GM19043 (cell line): Measurements from ENCODE around the gene NTHL1.
"Not testable (repeated sequence)": the region's sequence is repeated elsewhere in the genome, so short reads cannot be mapped to it uniquely, and the experiment has no call there.

Source experiments
- ATAC-seq: cut with Tn5 transposase; IDR thresholded peaks from one replicate; pipeline ENCODE4 v1.9.1; 2021; ENCODE audit warnings: low read depth; ENCODE audit not compliant: unreplicated experiment

The NTHL1 gene

DNA sequence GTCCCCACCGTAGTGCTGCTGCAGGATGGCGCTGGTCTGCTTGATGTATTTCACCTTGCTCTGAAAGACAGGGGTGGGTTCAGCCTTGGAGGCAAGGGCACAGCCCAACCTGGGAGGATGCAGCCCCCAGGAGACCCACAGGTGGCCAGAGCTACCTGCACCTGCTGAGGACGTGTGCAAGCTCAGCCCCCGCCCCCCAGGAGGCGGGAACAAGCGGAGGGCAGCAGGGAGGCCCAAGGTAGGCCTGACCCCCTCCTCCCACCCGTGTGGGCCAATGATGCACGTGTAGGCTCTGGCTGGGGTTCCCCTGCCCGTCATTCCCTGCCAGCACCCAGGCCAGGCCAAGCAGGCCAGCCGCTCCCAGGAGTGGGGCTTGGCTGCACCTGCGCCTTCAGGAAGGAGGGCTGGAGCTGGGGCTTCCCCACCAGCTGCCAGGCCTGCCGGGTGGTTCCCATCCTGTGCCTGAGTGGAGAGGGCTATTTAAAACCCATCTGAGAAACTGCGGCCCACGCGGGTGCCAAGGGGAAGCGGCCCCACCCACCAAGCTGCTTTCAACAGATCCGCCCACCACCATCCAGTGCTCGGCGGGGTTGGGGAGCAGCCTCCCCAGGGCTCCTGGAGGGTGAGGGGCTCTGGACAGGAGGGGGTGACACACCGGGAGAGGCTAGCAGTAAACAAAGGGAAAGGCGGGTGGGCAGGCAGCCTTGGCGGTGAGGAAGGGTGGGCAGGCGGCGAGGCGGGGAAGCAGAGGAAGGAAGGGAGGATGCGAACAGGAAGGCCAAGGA lies 3.8 kb downstream of the NTHL1 start:
- ATAC-seq: no peak

- no peak for ATAC-seq
Measured at GRCh38 chr16:2042986-2043666, 4.5 kb downstream of the NTHL1 start.

DNA sequence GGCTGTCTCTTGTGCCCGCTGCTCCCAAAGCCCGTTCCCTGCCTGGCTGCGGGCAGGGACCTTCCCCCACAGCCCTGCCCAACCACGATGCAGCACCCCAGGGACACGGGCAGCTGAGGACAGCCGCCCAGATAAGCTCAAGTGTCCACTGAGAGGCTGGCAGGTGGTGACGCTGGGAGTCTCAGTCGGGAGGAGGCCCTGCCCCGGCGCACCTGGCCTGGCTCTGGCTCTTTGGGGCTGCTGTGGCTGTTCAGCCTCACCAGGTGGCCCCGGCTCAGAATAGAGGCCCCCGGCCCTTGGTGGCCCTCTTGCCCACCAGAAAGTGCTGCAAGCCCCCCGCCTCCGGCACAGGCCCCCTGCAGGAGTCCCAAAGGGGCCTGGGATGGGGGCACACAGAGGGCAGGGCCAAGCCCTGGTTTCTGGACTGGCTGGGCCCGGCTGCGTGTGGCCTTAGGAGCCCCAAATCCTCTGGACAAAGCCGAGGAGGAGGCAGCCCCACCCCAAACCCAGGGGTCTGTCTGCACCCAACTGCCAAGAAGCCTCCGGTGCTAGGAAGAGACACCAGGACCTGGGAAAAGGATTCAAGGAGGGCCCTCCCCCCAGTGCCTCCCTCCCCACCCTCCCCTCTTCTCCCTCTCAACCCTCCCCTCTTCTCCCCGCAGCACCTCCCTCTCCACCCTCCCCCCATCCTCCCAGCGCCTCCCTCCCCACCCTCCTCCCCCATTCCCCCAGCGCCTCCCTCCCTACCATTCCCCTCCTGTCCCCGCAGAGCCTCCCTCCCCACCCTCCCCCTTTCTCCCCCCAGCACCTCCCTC lies 5.3 kb downstream of the NTHL1 start:
- no peak for ATAC-seq

DNA sequence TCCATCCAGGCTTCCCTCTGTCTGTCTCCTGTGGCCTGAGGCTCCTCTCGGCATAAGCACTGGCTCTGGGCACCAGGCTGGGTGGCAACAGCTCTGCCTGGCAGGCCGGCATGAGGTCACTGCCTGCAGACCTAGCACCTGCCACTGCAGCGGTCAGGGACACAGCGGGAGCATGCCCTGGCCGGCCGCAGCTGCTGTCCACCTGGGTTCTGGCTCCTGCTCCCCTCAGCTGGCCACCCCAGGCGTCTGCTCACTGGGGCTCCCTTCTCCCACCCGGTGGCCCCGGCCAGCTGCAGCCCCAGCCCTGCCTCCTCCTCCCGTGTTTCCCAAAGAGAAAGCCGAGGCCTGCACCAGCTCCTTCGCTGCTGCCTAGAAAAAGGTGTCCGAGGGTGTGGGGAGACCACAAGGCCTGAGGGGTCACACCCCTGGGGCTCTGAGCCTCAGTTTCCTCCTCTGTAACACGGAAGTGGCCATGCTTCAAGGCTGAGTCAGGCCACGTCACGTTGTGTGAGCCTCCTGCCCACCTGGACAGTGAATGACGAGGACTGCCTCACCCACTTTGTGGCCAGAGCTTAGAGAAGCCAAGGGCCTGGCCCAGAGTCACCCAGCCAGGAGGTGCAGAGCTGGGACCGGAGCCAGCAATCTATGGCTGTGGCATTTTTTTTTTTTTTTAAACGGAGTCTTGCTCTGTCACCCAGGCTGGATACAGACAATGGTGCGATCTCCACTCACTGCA lies 6.7 kb downstream of the NTHL1 start:
- no peak for ATAC-seq

DNA sequence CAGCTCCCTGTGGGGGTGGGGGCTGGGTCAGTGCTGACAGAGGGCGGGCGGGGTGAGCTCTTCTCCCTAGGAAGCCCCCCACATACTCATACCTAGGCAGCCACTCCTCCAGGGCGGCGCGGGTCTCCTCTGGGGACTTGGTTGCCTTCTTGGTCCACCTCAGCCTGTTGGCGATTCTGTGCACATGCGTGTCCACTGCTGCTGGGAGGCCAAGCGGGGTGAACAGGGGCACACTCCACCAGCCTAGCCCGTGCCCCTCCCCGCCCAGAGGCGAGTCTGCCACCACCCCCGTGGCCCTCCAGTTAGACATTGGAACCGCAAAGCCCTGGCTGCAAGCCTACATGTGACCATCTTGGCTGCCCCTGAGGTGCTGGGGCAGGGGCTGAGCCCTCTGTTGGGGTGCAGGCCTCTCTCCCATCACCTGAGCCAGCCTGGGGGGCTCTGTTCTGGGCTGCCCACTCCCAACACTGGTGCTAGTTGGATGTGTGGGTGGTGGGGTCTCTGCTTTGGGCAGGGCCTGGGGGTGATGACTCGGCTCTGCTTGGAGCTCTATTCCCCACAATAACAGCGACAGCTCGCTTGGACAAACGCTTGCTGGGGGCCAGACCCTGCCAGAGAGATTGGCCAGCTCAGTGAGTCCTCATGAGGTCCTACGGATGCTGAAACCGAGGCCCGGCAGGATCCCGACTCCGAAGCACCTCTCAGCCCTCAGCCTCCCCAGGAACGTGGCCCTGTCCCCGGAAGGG lies 7.4 kb downstream of the NTHL1 start:
- ATAC-seq: no peak

- ATAC-seq: no peak
Measured at GRCh38 chr16:2039274-2040031, 8.2 kb downstream of the NTHL1 start.

DNA sequence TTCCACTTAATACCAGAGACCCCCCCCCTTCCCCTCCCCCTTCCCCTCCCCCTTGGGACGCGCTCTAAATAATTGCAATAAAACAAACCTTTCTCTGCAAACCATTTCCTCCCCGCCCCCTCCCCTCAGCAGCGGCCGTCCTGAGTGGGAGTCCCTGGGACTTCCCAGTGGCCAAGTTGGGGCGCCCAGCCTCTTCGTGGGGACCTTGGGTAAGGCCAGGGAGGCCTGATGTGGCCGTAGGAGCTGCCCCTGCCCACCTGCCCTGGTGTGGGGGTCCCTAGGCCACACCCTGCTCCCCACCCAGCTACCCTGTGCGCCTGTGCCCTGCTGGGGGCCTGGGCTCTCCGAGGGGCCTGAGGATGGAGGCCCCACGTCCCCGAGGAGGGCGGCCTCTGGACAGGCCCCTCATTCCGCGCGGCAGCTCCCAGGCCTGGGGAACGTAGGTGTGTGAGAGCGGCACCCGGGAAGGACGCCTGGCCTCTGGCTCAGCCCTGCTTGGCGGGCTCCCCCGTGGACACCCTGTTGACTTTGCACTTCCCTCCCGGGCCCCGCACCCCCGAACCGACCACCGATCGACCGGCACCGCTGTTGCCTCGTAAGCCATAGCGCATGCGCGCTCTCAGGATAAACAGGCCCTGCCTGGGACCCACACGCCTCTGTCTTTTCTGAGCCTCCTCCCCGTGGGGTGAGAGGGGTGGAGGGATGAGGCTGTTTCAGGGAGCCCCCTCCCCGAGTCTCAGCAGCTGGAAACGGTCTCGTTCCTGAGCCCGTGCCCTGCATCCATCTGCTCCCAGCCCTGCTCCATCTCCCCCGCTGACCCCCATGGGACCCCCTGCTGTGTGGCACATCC lies 9.0 kb downstream of the NTHL1 start:
- ATAC-seq: no peak

DNA sequence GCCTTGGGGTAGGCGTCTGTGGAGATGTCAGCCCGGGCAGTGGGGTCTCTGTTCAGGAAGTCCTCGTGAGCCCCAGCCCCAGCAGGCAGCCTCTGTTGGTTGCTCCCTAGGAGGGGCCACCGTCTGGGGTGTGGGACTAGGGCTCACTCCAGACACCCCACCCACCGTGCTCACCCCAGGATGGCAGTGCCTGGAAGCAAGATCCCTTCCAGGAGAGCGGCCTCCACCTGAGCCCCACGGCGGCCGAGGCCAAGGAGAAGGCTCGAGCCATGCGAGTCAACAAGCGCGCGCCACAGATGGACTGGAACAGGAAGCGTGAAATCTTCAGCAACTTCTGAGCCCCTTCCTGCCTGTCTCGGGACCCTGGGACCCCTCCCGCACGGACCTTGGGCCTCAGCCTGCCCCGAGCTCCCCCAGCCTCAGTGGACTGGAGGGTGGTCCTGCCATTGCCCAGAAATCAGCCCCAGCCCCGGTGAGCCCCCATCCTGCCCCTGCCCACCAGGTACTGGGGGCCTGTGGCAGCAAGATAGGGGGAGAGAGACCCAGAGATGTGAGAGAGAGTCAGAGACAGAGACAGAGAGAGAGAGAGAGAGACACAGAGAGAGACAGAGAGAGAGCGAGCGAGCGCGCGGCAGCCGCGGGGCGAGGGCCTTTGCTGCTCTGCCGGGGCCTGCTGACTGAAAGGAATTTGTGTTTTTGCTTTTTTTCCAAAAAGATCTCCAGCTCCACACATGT lies 9.8 kb downstream of the NTHL1 start:
- ATAC-seq: no peak

GRCh38 chr16:2037115-2037514 lies 10.5 kb downstream of the NTHL1 start:
- no peak for ATAC-seq

- no peak for ATAC-seq
Measured at GRCh38 chr16:2036200-2036966, 11.3 kb downstream of the NTHL1 start.

DNA sequence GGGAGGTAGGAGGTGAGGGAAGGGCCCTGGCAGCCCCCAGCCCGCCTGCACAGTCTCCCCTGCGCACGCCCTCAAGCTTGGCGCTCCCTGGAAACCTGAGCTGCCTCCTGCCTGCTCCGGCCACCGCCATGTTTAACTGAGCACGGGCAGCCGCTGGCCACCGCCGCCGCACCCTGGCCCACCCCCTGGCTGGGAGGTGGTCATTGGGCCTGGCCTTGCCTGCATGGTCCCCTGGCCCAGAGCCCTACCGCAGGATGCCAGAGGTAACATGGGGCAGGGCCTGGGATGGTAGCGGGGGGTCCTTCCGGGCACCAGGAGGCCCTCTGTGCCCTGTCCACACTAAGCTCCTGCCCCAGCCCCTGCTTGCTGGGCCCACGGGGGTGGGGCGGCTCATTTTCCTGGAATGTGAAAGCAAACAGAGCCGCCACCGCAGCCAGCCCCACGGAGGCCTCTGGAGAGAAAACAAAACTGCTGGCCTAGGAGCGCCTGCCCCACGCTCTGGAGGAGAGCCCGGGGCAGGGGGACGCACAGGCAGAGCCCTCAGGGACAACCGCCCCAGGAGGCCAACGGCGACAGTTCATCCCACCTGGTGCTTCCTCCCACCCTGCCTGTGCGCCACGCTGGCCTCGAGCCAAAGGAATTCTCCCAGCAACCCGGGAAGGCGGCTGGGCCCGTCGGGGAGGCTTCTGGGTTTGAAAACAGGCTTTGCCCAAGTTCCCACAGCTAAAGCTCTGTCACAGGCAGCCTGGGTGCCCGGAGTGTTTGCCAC lies 12.0 kb downstream of the NTHL1 start:
- no peak for ATAC-seq

DNA sequence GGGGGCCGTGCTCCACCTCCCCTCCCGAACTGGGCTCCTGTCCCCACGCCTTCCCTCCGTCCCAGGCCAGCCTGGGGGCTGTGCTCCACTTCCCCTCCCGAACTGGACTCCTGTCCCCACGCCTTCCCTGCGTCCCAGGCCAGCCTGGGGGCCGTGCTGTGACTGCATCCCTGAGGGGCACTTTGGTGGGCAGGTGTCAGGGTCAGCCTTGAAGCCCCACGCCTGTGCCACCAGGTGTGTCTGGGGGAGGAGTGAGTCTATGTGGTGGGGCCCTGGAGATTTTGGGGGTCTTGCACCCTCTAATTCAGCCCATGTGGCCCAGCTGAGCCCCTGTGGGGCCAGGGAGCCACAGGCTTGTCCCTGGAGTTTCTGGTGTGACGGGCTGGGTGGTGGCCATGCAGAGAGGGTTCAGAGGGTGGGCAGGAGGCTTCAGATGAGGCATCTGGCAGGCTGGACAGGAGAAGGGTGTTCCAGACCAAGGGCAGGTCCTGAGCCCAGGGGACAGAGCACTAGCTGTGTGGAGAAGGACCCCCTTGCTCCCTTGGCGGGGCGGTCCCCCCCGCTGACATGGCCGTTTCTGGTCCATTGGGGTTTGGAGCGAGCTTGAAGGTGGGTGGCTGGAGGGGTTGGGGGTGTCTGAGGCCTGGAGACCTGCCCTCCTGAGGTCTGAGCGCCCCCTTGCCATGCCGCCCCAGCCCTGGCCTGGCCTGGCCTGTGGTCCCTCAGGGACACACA lies 12.8 kb downstream of the NTHL1 start:
- no peak for ATAC-seq

DNA sequence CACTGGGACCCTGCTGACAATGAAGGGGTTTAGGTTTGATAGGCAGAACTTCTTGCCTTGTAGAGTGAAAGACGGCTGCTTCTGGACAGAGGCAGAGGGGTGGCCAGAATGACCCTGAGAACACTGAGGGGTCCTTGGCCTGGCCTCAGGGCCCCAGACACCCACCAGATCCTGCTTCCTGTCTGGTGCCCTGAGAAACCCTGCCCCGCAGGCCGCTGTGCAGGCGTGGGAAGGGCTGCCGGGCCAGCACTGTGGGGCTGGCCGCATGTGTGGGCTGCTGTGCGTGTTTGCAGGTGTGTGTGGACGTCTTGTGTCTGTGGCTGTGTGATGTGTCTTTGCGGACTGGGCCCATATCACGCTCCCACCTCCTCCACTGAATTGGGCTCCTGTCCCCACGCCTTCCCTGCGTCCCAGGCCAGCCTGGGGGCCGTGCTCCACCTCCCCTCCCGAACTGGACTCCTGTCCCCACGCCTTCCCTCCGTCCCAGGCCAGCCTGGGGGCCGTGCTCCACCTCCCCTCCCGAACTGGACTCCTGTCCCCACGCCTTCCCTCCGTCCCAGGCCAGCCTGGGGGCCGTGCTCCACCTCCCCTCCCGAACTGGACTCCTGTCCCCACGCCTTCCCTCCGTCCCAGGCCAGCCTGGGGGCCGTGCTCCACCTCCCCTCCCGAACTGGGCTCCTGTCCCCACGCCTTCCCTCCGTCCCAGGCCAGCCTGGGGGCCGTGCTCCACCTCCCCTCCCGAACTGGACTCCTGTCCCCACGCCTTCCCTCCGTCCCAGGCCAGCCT lies 13.5 kb downstream of the NTHL1 start:
- ATAC-seq: not testable (repeated sequence)

- ATAC-seq: no peak
Measured at GRCh38 chr16:2033057-2033908, 14.4 kb downstream of the NTHL1 start.
